ENCODE measurements around the gene FBLN2.

DNA sequence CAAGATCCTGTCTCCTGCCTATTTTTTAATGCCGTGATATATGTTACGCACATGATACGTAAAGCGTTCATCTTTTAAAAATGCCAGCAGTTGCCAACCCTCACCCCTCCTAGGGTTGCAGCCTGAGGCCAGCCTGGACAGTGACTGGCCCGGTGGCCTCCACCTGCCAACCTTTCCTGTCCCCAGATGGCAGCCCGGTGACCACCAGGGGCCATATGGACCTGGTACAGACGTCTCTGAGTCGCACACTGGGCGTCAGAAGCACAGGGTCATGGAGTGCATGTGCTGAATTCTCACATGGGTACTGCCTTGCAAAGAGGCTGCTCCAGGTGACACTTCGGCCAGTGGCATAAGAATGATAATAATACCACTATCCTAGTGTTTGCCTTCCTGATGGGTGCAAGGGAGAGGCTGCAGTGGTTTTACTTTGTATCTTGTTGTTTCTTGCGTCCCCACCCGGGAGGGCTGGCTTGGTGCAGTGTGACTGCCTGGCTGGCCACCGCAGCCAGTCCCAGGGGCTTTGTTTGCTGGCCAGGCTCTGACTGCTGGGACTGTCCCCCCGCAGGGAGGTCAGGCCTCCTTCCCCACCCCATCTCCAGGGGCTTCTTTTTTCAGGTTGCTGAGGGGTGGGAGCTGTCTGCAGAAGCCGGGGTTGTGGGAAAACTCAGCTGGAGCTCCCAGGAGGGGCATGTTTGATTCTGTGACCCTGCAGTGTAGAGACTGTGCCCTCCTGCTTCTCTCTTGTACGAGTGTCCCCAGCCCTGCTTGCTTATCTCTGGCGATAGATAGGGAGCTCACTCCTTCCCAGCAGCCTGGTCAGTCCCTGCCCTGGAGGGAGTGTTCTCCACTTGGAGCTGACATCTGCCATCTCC is 16.9 kb downstream of the FBLN2 start:
- TF ChIP-seq, protein P1, sequence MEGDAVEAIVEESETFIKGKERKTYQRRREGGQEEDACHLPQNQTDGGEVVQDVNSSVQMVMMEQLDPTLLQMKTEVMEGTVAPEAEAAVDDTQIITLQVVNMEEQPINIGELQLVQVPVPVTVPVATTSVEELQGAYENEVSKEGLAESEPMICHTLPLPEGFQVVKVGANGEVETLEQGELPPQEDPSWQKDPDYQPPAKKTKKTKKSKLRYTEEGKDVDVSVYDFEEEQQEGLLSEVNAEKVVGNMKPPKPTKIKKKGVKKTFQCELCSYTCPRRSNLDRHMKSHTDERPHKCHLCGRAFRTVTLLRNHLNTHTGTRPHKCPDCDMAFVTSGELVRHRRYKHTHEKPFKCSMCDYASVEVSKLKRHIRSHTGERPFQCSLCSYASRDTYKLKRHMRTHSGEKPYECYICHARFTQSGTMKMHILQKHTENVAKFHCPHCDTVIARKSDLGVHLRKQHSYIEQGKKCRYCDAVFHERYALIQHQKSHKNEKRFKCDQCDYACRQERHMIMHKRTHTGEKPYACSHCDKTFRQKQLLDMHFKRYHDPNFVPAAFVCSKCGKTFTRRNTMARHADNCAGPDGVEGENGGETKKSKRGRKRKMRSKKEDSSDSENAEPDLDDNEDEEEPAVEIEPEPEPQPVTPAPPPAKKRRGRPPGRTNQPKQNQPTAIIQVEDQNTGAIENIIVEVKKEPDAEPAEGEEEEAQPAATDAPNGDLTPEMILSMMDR (IDR thresholded peaks at IDR 0.05 in 2 of 3, conservative IDR thresholded peaks at IDR 0.05 in 1 of 3; ENCODE audit: borderline replicate concordance in 1 of 3, insufficient read depth in 1 of 3, low read depth in 2 of 3, low read length in 2 of 3), result no peak
- TF ChIP-seq ZFX (IDR thresholded peaks at IDR 0.05) (no peak), POLR2A (IDR thresholded peaks at IDR 0.05; ENCODE audit: borderline replicate concordance, extremely low read depth, insufficient read depth, insufficient read length) (no peak), YY1 (IDR thresholded peaks at IDR 0.05; ENCODE audit: extremely low read depth, insufficient replicate concordance, low read depth, low read length) (no peak), JUND (IDR thresholded peaks at IDR 0.05) (no peak), POLR2AphosphoS5 (IDR thresholded peaks at IDR 0.05; ENCODE audit: low read depth, low read length) (no peak), EZH2phosphoT487 (IDR thresholded peaks at IDR 0.05; ENCODE audit: borderline replicate concordance) (no peak)
- TF ChIP-seq, protein P2, sequence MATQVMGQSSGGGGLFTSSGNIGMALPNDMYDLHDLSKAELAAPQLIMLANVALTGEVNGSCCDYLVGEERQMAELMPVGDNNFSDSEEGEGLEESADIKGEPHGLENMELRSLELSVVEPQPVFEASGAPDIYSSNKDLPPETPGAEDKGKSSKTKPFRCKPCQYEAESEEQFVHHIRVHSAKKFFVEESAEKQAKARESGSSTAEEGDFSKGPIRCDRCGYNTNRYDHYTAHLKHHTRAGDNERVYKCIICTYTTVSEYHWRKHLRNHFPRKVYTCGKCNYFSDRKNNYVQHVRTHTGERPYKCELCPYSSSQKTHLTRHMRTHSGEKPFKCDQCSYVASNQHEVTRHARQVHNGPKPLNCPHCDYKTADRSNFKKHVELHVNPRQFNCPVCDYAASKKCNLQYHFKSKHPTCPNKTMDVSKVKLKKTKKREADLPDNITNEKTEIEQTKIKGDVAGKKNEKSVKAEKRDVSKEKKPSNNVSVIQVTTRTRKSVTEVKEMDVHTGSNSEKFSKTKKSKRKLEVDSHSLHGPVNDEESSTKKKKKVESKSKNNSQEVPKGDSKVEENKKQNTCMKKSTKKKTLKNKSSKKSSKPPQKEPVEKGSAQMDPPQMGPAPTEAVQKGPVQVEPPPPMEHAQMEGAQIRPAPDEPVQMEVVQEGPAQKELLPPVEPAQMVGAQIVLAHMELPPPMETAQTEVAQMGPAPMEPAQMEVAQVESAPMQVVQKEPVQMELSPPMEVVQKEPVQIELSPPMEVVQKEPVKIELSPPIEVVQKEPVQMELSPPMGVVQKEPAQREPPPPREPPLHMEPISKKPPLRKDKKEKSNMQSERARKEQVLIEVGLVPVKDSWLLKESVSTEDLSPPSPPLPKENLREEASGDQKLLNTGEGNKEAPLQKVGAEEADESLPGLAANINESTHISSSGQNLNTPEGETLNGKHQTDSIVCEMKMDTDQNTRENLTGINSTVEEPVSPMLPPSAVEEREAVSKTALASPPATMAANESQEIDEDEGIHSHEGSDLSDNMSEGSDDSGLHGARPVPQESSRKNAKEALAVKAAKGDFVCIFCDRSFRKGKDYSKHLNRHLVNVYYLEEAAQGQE (IDR thresholded peaks at IDR 0.05; ENCODE audit: low read depth), result no peak

Measured in HCT116 (cell line).